HepG2 (cell line): Measurements from ENCODE around the gene SMAD7. TPM values are rescaled to one million over a fixed set of nuclear protein-coding genes. Genes with fewer than 3 reads are reported as not detected.

Source experiments
- ATAC-seq: fragments of 200-7000 bp; cut with Tn5 transposase; 3 replicates; pipeline ENCODE4 v1.9.1; 2020; ENCODE audit warnings: mild to moderate bottlenecking, moderate library complexity
- BruUV-seq: library from RNA; stranded (reverse); fragments of 400-500 nt; replicated peaks from 2 replicates; lab custom pipeline; 2021; lab: Mats Ljungman, UMichigan
- CTCF ChIA-PET: fragments of 300-600 bp; formaldehyde crosslinking; extraction: SDS; loops from one replicate; lab custom pipeline; 2021; ENCODE audit warnings: low total read pairs, inconsistent platforms, low intra/inter-chr PET ratio; lab: Yijun Ruan, JAX
- POLR2A ChIA-PET: fragments of 350-600 bp; sonication (Branson Sonifier 250); formaldehyde crosslinking; loops from one replicate; lab custom pipeline; 2020; ENCODE audit warnings: antibody characterized with exemption, inconsistent platforms; lab: Yijun Ruan, JAX
- DNase-seq: peaks from one replicate; pipeline ENCODE4 v3.0.0-alpha.2; 2015; ENCODE audit warnings: low spot score
- FAIRE-seq: peaks from 3 replicates; lab custom pipeline; 2011; peaks lifted over from hg19 to GRCh38; lab: Jason Lieb, UNC
- H2AFZ ChIP-seq: one replicate; pipeline ENCODE4 v1.6.1; 2011; ENCODE audit warnings: low read length, inconsistent platforms
- H3K27ac ChIP-seq: fragments of 300-600 bp; 3 replicates; pipeline ENCODE4 v1.8.0; 2011; ENCODE audit warnings: mixed run types, mild to moderate bottlenecking, mixed read lengths, low read length, inconsistent platforms; ENCODE audit not compliant: insufficient read depth; ENCODE audit errors: extremely low read length
- H3K27me3 ChIP-seq, 2 experiments: fragments of 200-600 bp in 1 of 2; 2 replicates in 1 of 2; 3 replicates in 1 of 2; pipeline versions ENCODE4 v1.6.0 to v1.8.0; 2011; ENCODE audit warnings: low read length in 2 of 2, mild to moderate bottlenecking in 2 of 2, moderate library complexity in 2 of 2, inconsistent platforms in 1 of 2; ENCODE audit not compliant: insufficient read depth in 2 of 2, control insufficient read depth in 1 of 2
- H3K36me3 ChIP-seq, 2 experiments: fragments of 200-600 bp in 1 of 2; replicated peaks in 1 of 2; 2 replicates in 1 of 2; 3 replicates in 1 of 2; pipeline versions ENCODE4 v1.5.1 to v1.8.0; 2011; ENCODE audit warnings: low read length in 2 of 2, inconsistent platforms in 1 of 2; ENCODE audit not compliant: insufficient read depth in 2 of 2, control insufficient read depth in 1 of 2
- H3K4me1 ChIP-seq: 2 replicates; pipeline ENCODE4 v1.5.1; 2012; ENCODE audit warnings: low read length, inconsistent platforms; ENCODE audit not compliant: insufficient read depth
- H3K4me2 ChIP-seq: 2 replicates; pipeline ENCODE4 v1.6.0; 2011; ENCODE audit warnings: low read depth, low read length, inconsistent platforms
- H3K4me3 ChIP-seq, 3 experiments: fragments of 200-600 bp in 1 of 3; sonication (generic), shearing (Covaris generic) in 1 of 3; replicated peaks in 1 of 3; 2 replicates each; pipeline ENCODE4 v1.5.1; 2011 to 2016; ENCODE audit warnings: low read length in 3 of 3, inconsistent platforms in 2 of 3, low read depth in 2 of 3, mild to moderate bottlenecking in 2 of 3, control low read depth in 1 of 3, mixed read lengths in 1 of 3; ENCODE audit not compliant: insufficient read depth in 1 of 3
- H3K79me2 ChIP-seq: one replicate; pipeline ENCODE4 v1.6.1; 2011; ENCODE audit warnings: low read length, inconsistent platforms; ENCODE audit not compliant: insufficient read depth
- H3K9ac ChIP-seq: 2 replicates; pipeline ENCODE4 v1.6.0; 2011; ENCODE audit warnings: mild to moderate bottlenecking, low read depth, low read length, inconsistent platforms; ENCODE audit not compliant: insufficient read depth
- H3K9me3 ChIP-seq: 2 replicates; pipeline ENCODE4 v1.5.1; 2012; ENCODE audit warnings: mild to moderate bottlenecking, low read length
- H4K20me1 ChIP-seq: 2 replicates; pipeline ENCODE4 v1.6.0; 2011; ENCODE audit warnings: inconsistent platforms, mild to moderate bottlenecking, low read length, moderate library complexity; ENCODE audit not compliant: insufficient read depth
- AGO2 ChIP-seq: fragments of 200-400 bp; formaldehyde crosslinking; optimal IDR thresholded peaks from 2 replicates; pipeline ENCODE3; 2017; ENCODE audit warnings: mild to moderate bottlenecking, low read depth, low read length, moderate library complexity
- PCBP2 ChIP-seq: fragments of 200-400 bp; formaldehyde crosslinking; optimal IDR thresholded peaks from 2 replicates; pipeline ENCODE3; 2018; ENCODE audit warnings: low read length, low read depth; ENCODE audit not compliant: poor library complexity, severe bottlenecking
- THAP11 ChIP-seq: IDR thresholded peaks from 2 replicates; pipeline ENCODE4 v1.6.1; 2016; ENCODE audit warnings: missing biosample characterization, missing genetic modification reagents
- TOE1 ChIP-seq: sonication (generic); formaldehyde crosslinking; IDR thresholded peaks from 2 replicates; pipeline ENCODE4 v1.4.0; 2020; ENCODE audit warnings: mild to moderate bottlenecking, missing genetic modification reagents
- ZNF432 ChIP-seq: sonication (generic); formaldehyde crosslinking; IDR thresholded peaks from 2 replicates; pipeline ENCODE4 v1.5.0; 2020; ENCODE audit warnings: missing genetic modification reagents, mild to moderate bottlenecking, borderline replicate concordance
- ZNF674 ChIP-seq: sonication (generic); formaldehyde crosslinking; IDR thresholded peaks from 2 replicates; pipeline ENCODE4 v1.5.0; 2020; ENCODE audit warnings: low read depth, mild to moderate bottlenecking, missing genetic modification reagents
- WGBS: methylation state at CpG from one replicate; pipeline ENCODE4 v1.1.6; 2017; ENCODE audit warnings: low lambda C conversion rate; 5-methylcytosine and 5-hydroxymethylcytosine counted together
- in situ Hi-C: cut with HindIII; loops from 2 replicates; pipeline ENCODE4 v1.10.0; 2017; ENCODE audit warnings: low pct_unique_long_range_greater_than_20kb; ENCODE audit not compliant: extremely low pct_ligation_motif_present
- intact Hi-C: fragments of 100-400 bp; cut with micrococcal nuclease; formaldehyde crosslinking; loops from one replicate; pipeline ENCODE4 v1.10.0; 2022; ENCODE audit not compliant: unreplicated experiment
- polyA plus RNA-seq, 8 experiments: library from polyadenylated mRNA; depleted of rRNA in 3 of 8; stranded (reverse) in 7 of 8; unstranded in 1 of 8; fragments of >200 nt; fragmentation: Illumina TruSeq in 4 of 8; extraction: Trizol in 4 of 8; gene quantifications; 2 replicates each; pipeline versions ENCODE4 v1.2.1 to v1.2.3, GENCODE V29; 2011 to 2016; ENCODE audit warnings: low read depth in 4 of 8, missing spikeins in 1 of 8, mixed read lengths in 1 of 8; ENCODE audit not compliant: insufficient read depth in 1 of 8
- total RNA-seq, 5 experiments: library from RNA; depleted of rRNA; stranded (reverse); fragments of >200 nt; fragmentation: Illumina TruSeq; extraction: Trizol; gene quantifications; 2 replicates each; pipeline ENCODE4 v1.2.3, GENCODE V29; 2016; ENCODE audit warnings: low read depth in 1 of 5
- TF ChIP-seq, protein P1 (sequence below): sonication (generic); formaldehyde crosslinking; IDR thresholded peaks from 2 replicates; pipeline ENCODE4 v1.5.0; 2020; ENCODE audit warnings: missing genetic modification reagents
- TF ChIP-seq, protein P2 (sequence below): sonication (generic); formaldehyde crosslinking; IDR thresholded peaks from 2 replicates; pipeline ENCODE4 v1.4.0; 2020; ENCODE audit warnings: missing genetic modification reagents
- TF ChIP-seq, protein P3 (sequence below): sonication (generic); formaldehyde crosslinking; IDR thresholded peaks from 2 replicates; pipeline ENCODE4 v1.4.0; 2020; ENCODE audit warnings: missing genetic modification reagents
- TF ChIP-seq, protein P4 (sequence below): sonication (generic); formaldehyde crosslinking; IDR thresholded peaks from 2 replicates; pipeline ENCODE4 v1.5.1; 2020; ENCODE audit warnings: mild to moderate bottlenecking, missing genetic modification reagents, moderate library complexity

Gene SMAD7
- total and polyA plus RNA-seq, 2 of the 13 experiments (the other 11 are each of a cell fraction or from before 2014, with no cell fraction given), result 17.4 to 24.7 TPM

DNA sequence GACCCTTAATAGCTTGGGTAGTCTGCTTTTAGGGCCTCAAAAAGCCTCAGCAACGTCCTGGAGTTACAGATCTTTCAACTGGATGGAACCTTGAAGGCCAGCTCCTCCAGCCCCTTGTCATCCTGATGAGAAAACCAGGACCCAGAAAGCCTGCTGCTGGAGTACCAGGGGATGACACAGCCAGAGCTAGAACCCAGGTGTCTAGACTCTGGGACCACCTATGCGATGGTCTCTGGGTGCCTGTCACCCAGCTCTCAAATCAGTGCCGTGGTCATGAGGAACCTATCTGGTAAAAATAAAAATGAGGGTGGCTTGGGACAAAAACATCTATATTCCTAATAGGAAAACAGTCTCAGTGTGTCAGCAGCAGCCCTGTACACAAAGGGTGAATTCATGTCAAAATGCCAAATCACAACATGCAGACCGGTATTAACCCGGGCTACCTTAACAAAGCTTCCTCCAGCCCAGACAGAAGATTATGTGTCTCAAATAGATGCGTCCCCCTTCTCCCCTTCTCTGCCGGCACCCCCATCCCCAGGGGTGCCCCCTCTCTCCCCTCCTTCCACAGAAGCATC, 28.5 kb downstream of the SMAD7 start (continued):
- TF ChIP-seq, protein P1, sequence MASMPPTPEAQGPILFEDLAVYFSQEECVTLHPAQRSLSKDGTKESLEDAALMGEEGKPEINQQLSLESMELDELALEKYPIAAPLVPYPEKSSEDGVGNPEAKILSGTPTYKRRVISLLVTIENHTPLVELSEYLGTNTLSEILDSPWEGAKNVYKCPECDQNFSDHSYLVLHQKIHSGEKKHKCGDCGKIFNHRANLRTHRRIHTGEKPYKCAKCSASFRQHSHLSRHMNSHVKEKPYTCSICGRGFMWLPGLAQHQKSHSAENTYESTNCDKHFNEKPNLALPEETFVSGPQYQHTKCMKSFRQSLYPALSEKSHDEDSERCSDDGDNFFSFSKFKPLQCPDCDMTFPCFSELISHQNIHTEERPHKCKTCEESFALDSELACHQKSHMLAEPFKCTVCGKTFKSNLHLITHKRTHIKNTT, result no peak
- no peak for TF ChIP-seq ZNF674

DNA sequence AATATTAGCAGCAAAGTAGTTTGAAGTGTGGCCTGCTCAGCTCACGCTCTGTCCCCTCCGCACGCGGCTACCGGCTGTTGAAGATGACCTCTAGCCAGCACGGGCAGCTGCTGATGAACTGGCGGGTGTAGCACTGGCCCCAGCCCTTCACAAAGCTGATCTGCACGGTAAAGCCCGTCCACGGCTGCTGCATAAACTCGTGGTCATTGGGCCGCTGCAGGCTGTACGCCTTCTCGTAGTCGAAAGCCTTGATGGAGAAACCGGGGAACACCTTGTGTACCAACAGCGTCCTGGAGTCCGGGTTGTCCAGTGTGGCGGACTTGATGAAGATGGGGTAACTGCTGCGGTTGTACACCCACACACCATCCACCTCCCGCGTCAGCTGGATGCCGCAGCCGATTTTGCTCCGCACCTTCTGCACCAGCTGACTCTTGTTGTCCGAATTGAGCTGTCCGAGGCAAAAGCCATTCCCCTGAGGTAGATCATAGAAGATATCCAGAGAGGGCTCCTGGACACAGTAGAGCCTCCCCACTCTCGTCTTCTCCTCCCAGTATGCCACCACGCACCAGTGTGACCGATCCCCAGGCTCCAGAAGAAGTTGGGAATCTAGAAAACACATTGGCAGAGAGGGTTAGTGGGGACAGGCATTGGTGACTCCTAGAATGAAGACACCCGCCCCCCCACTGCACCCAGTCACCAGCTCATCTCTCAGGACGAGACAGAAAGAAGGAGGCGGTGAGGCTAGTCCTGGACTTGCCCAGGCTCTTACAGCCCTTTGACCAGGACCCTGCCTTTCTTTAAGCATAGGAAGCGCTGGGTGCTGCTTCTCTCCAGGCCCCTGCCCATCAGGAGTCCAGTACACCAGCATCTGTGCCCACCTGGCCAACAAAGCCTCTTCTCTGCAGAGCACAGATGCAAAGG, 29.2 kb downstream of the SMAD7 start:
- no peak for FAIRE-seq
- H4K20me1 ChIP-seq, result peaks cover 18% of the 10 kb centered on the region

More for the DNA sequence above, 29.2 kb downstream of the SMAD7 start:
- H3K9ac ChIP-seq, result no peak overlapping the region
- DNase-seq, result no peak
- BruUV-seq, result no TSS peak
- 98% methylated on average over 17 of the region's 34 CpGs for WGBS
- TF ChIP-seq AGO2 (peak; percentile 39), THAP11 (CRISPR knock-in tag) (no peak), ZNF432 (CRISPR knock-in tag) (no peak), TOE1 (CRISPR knock-in tag) (no peak), PCBP2 (no peak)
- TF ChIP-seq, protein P2, sequence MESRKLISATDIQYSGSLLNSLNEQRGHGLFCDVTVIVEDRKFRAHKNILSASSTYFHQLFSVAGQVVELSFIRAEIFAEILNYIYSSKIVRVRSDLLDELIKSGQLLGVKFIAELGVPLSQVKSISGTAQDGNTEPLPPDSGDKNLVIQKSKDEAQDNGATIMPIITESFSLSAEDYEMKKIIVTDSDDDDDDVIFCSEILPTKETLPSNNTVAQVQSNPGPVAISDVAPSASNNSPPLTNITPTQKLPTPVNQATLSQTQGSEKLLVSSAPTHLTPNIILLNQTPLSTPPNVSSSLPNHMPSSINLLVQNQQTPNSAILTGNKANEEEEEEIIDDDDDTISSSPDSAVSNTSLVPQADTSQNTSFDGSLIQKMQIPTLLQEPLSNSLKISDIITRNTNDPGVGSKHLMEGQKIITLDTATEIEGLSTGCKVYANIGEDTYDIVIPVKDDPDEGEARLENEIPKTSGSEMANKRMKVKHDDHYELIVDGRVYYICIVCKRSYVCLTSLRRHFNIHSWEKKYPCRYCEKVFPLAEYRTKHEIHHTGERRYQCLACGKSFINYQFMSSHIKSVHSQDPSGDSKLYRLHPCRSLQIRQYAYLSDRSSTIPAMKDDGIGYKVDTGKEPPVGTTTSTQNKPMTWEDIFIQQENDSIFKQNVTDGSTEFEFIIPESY (CRISPR knock-in tag), result peak; percentile 79
- TF ChIP-seq, protein P3, sequence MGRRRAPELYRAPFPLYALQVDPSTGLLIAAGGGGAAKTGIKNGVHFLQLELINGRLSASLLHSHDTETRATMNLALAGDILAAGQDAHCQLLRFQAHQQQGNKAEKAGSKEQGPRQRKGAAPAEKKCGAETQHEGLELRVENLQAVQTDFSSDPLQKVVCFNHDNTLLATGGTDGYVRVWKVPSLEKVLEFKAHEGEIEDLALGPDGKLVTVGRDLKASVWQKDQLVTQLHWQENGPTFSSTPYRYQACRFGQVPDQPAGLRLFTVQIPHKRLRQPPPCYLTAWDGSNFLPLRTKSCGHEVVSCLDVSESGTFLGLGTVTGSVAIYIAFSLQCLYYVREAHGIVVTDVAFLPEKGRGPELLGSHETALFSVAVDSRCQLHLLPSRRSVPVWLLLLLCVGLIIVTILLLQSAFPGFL, result no peak
- TF ChIP-seq, protein P4, sequence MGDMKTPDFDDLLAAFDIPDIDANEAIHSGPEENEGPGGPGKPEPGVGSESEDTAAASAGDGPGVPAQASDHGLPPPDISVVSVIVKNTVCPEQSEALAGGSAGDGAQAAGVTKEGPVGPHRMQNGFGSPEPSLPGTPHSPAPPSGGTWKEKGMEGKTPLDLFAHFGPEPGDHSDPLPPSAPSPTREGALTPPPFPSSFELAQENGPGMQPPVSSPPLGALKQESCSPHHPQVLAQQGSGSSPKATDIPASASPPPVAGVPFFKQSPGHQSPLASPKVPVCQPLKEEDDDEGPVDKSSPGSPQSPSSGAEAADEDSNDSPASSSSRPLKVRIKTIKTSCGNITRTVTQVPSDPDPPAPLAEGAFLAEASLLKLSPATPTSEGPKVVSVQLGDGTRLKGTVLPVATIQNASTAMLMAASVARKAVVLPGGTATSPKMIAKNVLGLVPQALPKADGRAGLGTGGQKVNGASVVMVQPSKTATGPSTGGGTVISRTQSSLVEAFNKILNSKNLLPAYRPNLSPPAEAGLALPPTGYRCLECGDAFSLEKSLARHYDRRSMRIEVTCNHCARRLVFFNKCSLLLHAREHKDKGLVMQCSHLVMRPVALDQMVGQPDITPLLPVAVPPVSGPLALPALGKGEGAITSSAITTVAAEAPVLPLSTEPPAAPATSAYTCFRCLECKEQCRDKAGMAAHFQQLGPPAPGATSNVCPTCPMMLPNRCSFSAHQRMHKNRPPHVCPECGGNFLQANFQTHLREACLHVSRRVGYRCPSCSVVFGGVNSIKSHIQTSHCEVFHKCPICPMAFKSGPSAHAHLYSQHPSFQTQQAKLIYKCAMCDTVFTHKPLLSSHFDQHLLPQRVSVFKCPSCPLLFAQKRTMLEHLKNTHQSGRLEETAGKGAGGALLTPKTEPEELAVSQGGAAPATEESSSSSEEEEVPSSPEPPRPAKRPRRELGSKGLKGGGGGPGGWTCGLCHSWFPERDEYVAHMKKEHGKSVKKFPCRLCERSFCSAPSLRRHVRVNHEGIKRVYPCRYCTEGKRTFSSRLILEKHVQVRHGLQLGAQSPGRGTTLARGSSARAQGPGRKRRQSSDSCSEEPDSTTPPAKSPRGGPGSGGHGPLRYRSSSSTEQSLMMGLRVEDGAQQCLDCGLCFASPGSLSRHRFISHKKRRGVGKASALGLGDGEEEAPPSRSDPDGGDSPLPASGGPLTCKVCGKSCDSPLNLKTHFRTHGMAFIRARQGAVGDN (CRISPR knock-in tag), result peak; percentile 30; the same call in 1 of the 2 replicates
- TF ChIP-seq, all 625 proteins: peak for 3
- Histone ChIP-seq H3K4me3 (no peak overlapping the region), H3K27me3 (no peaks in the 10 kb centered on the region), H3K4me2 (no peak overlapping the region), H3K27ac (no peak overlapping the region), H3K36me3 (peaks cover 9 to 44% of the 10 kb centered on the region in 2 experiments), H2AFZ (no peak overlapping the region), H3K9me3 (no peaks in the 10 kb centered on the region), H3K4me1 (peaks cover 50% of the 10 kb centered on the region), H3K79me2 (peaks cover 42% of the 10 kb centered on the region)
- in situ Hi-C loops, result no loop called here
- intact Hi-C loops, result no loop called here
- ChIA-PET POLR2A (interaction anchor here (0.6 to 1.0 kb wide), 2 partner anchors 9 to 27 kb away, joined by 3 read pairs; no protein-coding TSS in a partner anchor), CTCF (no interaction called here)
- no peak for ATAC-seq
